Fibroblast of villous mesenchyme (primary cell): ENCODE data around the gene SEPTIN8. TPM values are rescaled to one million over a fixed set of nuclear protein-coding genes. Genes with fewer than 3 reads are reported as not detected.

Source experiments
- DNase-seq: peaks from one replicate; pipeline ENCODE4 v3.0.0-alpha.2; 2010; ENCODE audit warnings: low read depth
- H3K4me3 ChIP-seq: 2 replicates; pipeline ENCODE4 v1.5.1; 2011; ENCODE audit warnings: low read depth, mild to moderate bottlenecking, low read length
- CTCF ChIP-seq: IDR thresholded peaks from 2 replicates; pipeline ENCODE4 v1.5.1; 2012; ENCODE audit warnings: low read depth, mild to moderate bottlenecking, low read length; ENCODE audit not compliant: insufficient read depth
- total RNA-seq: library from RNA; depleted of rRNA; stranded (reverse); fragments of >200 nt; gene quantifications from 2 replicates; pipeline ENCODE4 v1.2.3, GENCODE V29; 2012

Gene SEPTIN8
- total RNA-seq, 1 donor = 51.4 TPM

DNA sequence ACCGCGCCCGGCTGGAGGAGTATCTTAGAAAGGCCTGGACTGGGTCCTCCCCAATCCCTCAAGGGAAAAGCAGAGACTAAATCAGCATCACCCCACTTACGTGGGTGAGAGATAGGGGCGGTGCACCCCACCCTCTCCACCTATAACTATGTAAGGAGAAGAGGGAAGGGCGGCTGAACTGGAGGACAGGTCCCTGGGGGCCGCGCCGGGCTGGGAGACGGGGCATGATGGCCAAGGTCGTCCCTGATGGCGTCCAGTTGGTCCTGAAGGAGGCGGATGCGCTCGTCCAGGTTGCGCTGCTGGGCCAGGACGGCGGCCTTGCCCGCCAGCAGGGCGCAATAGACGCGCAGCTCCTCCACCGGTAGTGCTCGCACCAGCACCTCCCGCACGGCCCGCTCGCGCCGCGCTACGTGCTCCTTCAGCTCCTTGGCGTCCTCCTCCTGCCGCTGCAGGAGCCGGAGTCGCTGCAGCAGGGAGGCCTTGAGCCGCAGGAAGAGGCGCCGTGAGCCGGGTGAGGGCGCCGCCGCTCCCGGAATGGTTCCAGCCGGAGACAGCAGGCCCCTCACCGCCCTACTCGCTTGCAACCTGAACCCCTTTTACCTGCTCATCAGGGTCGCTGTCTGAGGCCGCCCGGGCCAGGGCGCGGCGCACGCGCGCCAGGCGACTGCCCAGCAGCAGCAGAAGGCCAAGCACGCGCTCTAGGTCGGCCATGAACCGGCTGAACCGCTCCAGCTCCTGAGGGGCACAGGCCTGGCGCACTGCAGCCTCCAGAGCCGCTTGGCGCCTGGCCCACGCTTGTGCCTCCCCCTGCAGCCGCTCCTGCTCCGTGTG lies 45.8 kb upstream of the SEPTIN8 start:
- no peak overlapping the region for H3K4me3 ChIP-seq
- no peak for DNase-seq
- no peak for TF ChIP-seq CTCF

- peak; percentile 56 for DNase-seq
- no peak for TF ChIP-seq CTCF
- H3K4me3 ChIP-seq = no peak overlapping the region
Measured at GRCh38 chr5:132821791-132822190, 44.8 kb upstream of the SEPTIN8 start.

DNA sequence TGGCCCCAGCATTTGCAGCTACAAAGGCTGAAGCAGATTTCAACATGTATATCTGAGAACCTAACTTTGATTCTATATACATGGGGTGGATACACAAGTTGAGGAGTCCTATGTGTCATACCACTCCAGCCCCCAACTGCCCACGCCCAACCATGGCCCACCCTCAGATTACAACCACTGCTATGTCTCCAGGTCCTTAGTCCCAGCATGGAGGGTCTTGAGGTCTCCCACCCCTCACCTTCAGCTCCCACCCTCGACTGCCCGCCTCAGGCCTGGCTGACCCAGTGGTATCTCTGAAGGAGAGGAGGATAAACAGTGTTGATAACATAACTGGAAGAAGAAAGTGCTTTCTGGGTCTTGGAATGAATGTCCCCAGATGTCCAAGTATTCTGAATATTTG lies 44.3 kb upstream of the SEPTIN8 start:
- H3K4me3 ChIP-seq = no peak overlapping the region
- no peak for TF ChIP-seq CTCF
- DNase-seq = no peak

GRCh38 chr5:132820162-132820754 lies 43.2 kb upstream of the SEPTIN8 start:
- peak; percentile 88 for TF ChIP-seq CTCF
- peak; percentile 91 for DNase-seq
- no peak overlapping the region for H3K4me3 ChIP-seq

DNA sequence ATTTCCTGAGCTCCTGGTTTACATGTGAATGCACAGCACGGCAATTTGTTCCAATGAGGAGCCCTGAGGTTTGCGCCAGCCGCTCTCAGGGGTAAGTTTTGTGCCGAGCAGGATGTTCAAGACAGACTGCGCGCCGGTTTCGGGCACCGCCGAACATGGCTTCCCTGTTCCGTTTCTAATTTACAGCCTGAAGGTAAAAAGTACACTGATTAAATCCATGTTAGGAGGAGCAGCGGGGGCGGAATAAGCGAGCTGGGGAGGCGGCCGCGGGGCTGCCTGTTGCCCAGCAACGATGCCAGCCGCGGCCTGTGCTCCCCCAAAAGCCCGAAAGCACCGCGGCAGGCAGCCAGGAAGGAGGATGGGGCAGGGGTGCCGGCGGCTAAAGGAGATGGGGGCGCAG lies 42.4 kb upstream of the SEPTIN8 start:
- no peak for TF ChIP-seq CTCF
- H3K4me3 ChIP-seq = no peak overlapping the region
- DNase-seq = no peak

GRCh38 chr5:132817011-132817410 lies 40.0 kb upstream of the SEPTIN8 start:
- H3K4me3 ChIP-seq = no peak overlapping the region
- no peak for TF ChIP-seq CTCF
- no peak for DNase-seq
